COLO668 (cell line): ENCODE results near the gene HOMEZ.
"Not testable (repeated sequence)": the region's sequence is repeated elsewhere in the genome, so short reads cannot be mapped to it uniquely, and the experiment has no call there.

Experiments
- DNase-seq: peaks from one replicate; lab custom pipeline; 2025; ENCODE audit not compliant: unreplicated experiment; lab: John Stamatoyannopoulos, UW

Gene HOMEZ

GRCh38 chr14:23228812-23229211 is 57.1 kb downstream of the HOMEZ start:
- no peak for DNase-seq

GRCh38 chr14:23227566-23227965 is 58.4 kb downstream of the HOMEZ start:
- no peak for DNase-seq

- DNase-seq: not testable (repeated sequence)
Observed at GRCh38 chr14:23224958-23225357, 61.0 kb downstream of the HOMEZ start.
